Measurements from ENCODE around the gene PDCD2L. TPM values are rescaled to one million over a fixed set of nuclear protein-coding genes. Genes with fewer than 3 reads are reported as not detected.

The PDCD2L gene, protein sequence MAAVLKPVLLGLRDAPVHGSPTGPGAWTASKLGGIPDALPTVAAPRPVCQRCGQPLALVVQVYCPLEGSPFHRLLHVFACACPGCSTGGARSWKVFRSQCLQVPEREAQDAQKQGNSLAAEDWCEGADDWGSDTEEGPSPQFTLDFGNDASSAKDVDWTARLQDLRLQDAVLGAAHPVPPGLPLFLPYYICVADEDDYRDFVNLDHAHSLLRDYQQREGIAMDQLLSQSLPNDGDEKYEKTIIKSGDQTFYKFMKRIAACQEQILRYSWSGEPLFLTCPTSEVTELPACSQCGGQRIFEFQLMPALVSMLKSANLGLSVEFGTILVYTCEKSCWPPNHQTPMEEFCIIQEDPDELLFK
- 28.0 to 36.3 TPM (median 33.9 TPM) in 5 replicates for total RNA-seq (2022; extraction: Qiagen RNA extraction; ENCODE audit: low read depth)

DNA sequence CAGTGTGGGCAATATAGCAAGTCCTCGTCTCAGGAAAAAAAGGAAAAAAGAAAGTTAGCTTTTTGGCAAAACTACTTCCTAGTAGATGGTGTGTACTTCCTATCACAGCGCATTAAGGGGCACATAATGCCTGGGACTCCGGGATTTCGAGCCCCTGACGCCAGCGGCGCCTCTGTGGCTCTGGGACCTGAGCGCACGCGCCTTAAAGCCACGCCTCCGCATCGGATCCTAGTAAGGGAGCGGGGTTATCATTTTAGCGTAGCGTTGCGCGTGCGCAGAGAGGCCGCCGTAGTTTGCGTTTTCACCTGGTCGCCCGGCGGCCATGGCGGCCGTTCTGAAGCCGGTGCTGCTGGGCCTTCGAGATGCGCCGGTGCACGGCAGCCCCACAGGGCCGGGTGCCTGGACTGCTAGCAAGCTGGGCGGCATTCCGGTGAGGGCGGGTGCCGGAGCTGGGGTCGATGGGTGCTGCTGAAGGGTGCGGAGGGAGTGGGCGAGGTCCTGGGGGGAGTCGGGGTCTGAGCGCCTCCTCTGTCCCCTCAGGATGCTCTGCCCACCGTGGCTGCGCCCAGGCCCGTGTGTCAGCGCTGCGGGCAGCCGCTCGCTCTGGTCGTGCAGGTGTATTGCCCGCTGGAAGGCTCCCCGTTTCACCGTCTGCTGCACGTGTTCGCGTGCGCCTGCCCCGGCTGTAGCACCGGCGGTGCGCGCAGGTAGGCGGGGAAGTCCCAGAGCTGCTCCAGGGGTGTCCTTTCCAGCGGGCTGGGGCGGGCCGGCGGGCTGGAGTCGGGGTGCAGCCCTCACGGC, at the start of gene PDCD2L:
TSS of gene PDCD2L (plus strand) at position 291 of the 801 bp plus-strand sequence. CDS start at position 323, 32 bp downstream.

DNA sequence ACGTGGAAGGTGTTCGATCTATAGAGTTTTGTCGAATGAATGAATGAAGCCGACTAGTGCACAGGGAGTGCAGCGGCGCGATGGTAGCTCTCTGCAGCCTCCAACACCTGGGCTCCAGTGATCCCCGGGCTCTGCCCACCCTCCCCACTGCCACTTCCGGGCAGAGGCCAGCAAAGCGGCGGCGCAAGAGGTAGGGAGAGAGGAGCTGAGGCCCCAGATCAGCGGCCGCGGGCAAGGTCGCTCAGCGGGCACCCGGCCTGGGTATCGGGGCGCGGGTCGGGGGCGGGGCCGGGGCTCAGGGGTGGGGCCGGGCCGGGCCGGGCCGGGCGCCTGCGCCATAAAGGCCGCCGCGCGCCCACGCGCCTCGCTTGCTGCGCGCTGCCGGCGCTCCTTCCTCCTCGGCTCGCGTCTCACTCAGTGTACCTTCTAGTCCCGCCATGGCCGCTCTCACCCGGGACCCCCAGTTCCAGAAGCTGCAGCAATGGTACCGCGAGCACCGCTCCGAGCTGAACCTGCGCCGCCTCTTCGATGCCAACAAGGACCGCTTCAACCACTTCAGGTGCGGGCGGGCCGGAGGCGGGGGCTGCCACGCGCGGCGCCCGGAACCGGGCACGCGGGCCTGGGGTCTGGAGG, 39.3 kb upstream of the PDCD2L start, which contains the start of gene GPI:
TSS of gene GPI (plus strand) at position 367 of the 633 bp plus-strand sequence. CDS start at position 438, 71 bp downstream.

Other genes starting within 250 kb of the PDCD2L start
- 202 to 368 TPM (median 250 TPM) in 5 replicates for gene LSM14A, start 231.9 kb upstream of the PDCD2L start, total RNA-seq (2022; extraction: Qiagen RNA extraction; ENCODE audit: low read depth)
- 9.0 to 14.0 TPM (median 12.2 TPM) in 5 replicates for gene GARRE1, start 149.8 kb upstream of the PDCD2L start, total RNA-seq (2022; extraction: Qiagen RNA extraction; ENCODE audit: low read depth)
- 640 to 737 TPM (median 719 TPM) in 5 replicates for gene GPI, start 39.2 kb upstream of the PDCD2L start, total RNA-seq (2022; extraction: Qiagen RNA extraction; ENCODE audit: low read depth)
- gene UBA2, start 24.0 kb downstream of the PDCD2L start, total RNA-seq (2022; extraction: Qiagen RNA extraction; ENCODE audit: low read depth): 245 to 416 TPM (median 278 TPM) in 5 replicates
- 23.9 to 32.0 TPM (median 29.3 TPM) in 5 replicates for gene WTIP, start 77.4 kb downstream of the PDCD2L start, total RNA-seq (2022; extraction: Qiagen RNA extraction; ENCODE audit: low read depth)